Panc1 (cell line): ENCODE results near the gene ZBTB6. TPM values are rescaled to one million over a fixed set of nuclear protein-coding genes. Genes with fewer than 3 reads are reported as not detected.
"Not testable (repeated sequence)": the region's sequence is repeated elsewhere in the genome, so short reads cannot be mapped to it uniquely, and the experiment has no call there.

Experiments
- ATAC-seq: fragments of 200-7000 bp; cut with Tn5 transposase; 2 replicates; pipeline ENCODE4 v1.9.1; 2020; ENCODE audit warnings: mild to moderate bottlenecking, moderate library complexity
- BruUV-seq: library from RNA; stranded (reverse); fragments of 400-500 nt; replicated peaks from 2 replicates; lab custom pipeline; 2021; lab: Mats Ljungman, UMichigan
- CTCF ChIA-PET: fragments of 300-600 bp; sonication (Branson Sonifier 250); formaldehyde crosslinking; loops from one replicate; lab custom pipeline; 2022; ENCODE audit warnings: antibody characterized with exemption; lab: Charles Lee
- POLR2A ChIA-PET: fragments of 300-600 bp; sonication (Branson Sonifier 250); formaldehyde crosslinking; loops from one replicate; lab custom pipeline; 2022; ENCODE audit warnings: antibody characterized with exemption; lab: Charles Lee
- DNase-seq: peaks from one replicate; pipeline ENCODE4 v3.0.0-alpha.2; 2010; ENCODE audit warnings: low read depth, low spot score
- H3K27ac ChIP-seq: 2 replicates; pipeline ENCODE4 v1.5.1; 2011; ENCODE audit warnings: mild to moderate bottlenecking, low read length, inconsistent platforms
- H3K27me3 ChIP-seq: fragments of 200-500 bp; sonication (Bioruptor generic); 2 replicates; pipeline ENCODE4 v1.6.0; 2014; ENCODE audit warnings: low read length, inconsistent platforms; ENCODE audit not compliant: control insufficient read depth, insufficient read depth
- H3K36me3 ChIP-seq: fragments of 200-500 bp; sonication (Bioruptor generic); 2 replicates; pipeline ENCODE4 v1.5.1; 2014; ENCODE audit warnings: inconsistent platforms, mild to moderate bottlenecking, low read length, moderate library complexity; ENCODE audit not compliant: control insufficient read depth, insufficient read depth
- H3K4me1 ChIP-seq: 2 replicates; pipeline ENCODE4 v1.5.1; 2011; ENCODE audit warnings: inconsistent platforms, mild to moderate bottlenecking, low read length, moderate library complexity; ENCODE audit not compliant: control insufficient read depth, insufficient read depth
- H3K4me3 ChIP-seq, 2 experiments: 2 replicates each; pipeline ENCODE4 v1.5.1; 2011 to 2012; ENCODE audit warnings: low read depth in 2 of 2, low read length in 2 of 2, mild to moderate bottlenecking in 2 of 2, inconsistent platforms in 1 of 2, moderate library complexity in 1 of 2
- H3K9me3 ChIP-seq: fragments of 200-500 bp; sonication (Bioruptor generic); 2 replicates; pipeline ENCODE4 v1.5.1; 2014; ENCODE audit warnings: low read depth, mild to moderate bottlenecking, inconsistent platforms, low read length, moderate library complexity; ENCODE audit not compliant: control insufficient read depth, insufficient read depth
- POLR2AphosphoS5 ChIP-seq: IDR thresholded peaks from 2 replicates; pipeline ENCODE4 v1.6.1; 2012; ENCODE audit warnings: mild to moderate bottlenecking, low read depth, low read length, moderate library complexity
- SIN3A ChIP-seq: IDR thresholded peaks from 2 replicates; pipeline ENCODE4 v1.6.1; 2012; ENCODE audit warnings: low read depth, mild to moderate bottlenecking, low read length, moderate library complexity, borderline replicate concordance; ENCODE audit not compliant: insufficient read depth
- TCF7L2 ChIP-seq: IDR thresholded peaks from 2 replicates; pipeline ENCODE4 v1.6.1; 2011; ENCODE audit warnings: mild to moderate bottlenecking, low read depth, low read length, inconsistent platforms
- in situ Hi-C: cut with HindIII; loops from 2 replicates; pipeline ENCODE4 v1.10.0; 2016; ENCODE audit warnings: low sequenced_read_pairs, low pct_unique_long_range_greater_than_20kb
- intact Hi-C: fragments of 100-400 bp; cut with micrococcal nuclease; formaldehyde crosslinking; loops from one replicate; pipeline ENCODE4 v1.10.0; 2022; ENCODE audit not compliant: unreplicated experiment
- total RNA-seq: library from RNA; stranded (reverse); gene quantifications from one replicate; pipeline ENCODE4 v1.2.1, GENCODE V29; 2021; ENCODE audit not compliant: unreplicated experiment
- TF ChIP-seq, protein P1 (sequence below): fragments of 450-650 bp; IDR thresholded peaks from 2 replicates; pipeline ENCODE4 v1.5.1; 2017; ENCODE audit warnings: mild to moderate bottlenecking
- TF ChIP-seq, protein P2 (sequence below), 2 experiments: IDR thresholded peaks; 2 replicates each; pipeline ENCODE4 v1.6.1; 2011 to 2012; ENCODE audit warnings: low read depth in 2 of 2, control low read depth in 1 of 2, low read length in 1 of 2, mild to moderate bottlenecking in 1 of 2, moderate library complexity in 1 of 2; ENCODE audit not compliant: insufficient read depth in 1 of 2

ZBTB6 gene
- total RNA-seq, 1 experiment from 2014 or later, result 5.9 TPM

- no peak for ATAC-seq
- no TSS peak for BruUV-seq
- in situ Hi-C loops, result no loop called here
Observed at GRCh38 chr9:122912671-122912963, 506 bp downstream of the ZBTB6 start.

GRCh38 chr9:122906122-122906521, 7.0 kb downstream of the ZBTB6 start:
- in situ Hi-C loops, H3K9me3 ChIP-seq, ATAC-seq, BruUV-seq, DNase-seq, POLR2A ChIA-PET, CTCF ChIA-PET, H3K27me3 ChIP-seq, H3K36me3 ChIP-seq, intact Hi-C loops, H3K4me3 ChIP-seq, H3K4me1 ChIP-seq: not testable (repeated sequence)
- H3K27ac ChIP-seq, result peak overlapping the region; percentile 80; the same call in 1 of the 2 replicates

More at GRCh38 chr9:122912671-122912963, 506 bp downstream of the ZBTB6 start:
- Histone ChIP-seq H3K4me1 (no peaks in the 10 kb centered on the region; the same call in 1 of the 2 replicates), H3K4me3 (peak overlapping the region; percentile 95 to 97), H3K27me3 (no peaks in the 10 kb centered on the region), H3K36me3 (peaks cover 10% of the 10 kb centered on the region), H3K9me3 (no peaks in the 10 kb centered on the region), H3K27ac (peak overlapping the region; percentile 96)
- TF ChIP-seq, protein P1, sequence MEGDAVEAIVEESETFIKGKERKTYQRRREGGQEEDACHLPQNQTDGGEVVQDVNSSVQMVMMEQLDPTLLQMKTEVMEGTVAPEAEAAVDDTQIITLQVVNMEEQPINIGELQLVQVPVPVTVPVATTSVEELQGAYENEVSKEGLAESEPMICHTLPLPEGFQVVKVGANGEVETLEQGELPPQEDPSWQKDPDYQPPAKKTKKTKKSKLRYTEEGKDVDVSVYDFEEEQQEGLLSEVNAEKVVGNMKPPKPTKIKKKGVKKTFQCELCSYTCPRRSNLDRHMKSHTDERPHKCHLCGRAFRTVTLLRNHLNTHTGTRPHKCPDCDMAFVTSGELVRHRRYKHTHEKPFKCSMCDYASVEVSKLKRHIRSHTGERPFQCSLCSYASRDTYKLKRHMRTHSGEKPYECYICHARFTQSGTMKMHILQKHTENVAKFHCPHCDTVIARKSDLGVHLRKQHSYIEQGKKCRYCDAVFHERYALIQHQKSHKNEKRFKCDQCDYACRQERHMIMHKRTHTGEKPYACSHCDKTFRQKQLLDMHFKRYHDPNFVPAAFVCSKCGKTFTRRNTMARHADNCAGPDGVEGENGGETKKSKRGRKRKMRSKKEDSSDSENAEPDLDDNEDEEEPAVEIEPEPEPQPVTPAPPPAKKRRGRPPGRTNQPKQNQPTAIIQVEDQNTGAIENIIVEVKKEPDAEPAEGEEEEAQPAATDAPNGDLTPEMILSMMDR, result no peak
- TF ChIP-seq SIN3A (no peak), TCF7L2 (no peak), POLR2AphosphoS5 (no peak)
- TF ChIP-seq, protein P2, sequence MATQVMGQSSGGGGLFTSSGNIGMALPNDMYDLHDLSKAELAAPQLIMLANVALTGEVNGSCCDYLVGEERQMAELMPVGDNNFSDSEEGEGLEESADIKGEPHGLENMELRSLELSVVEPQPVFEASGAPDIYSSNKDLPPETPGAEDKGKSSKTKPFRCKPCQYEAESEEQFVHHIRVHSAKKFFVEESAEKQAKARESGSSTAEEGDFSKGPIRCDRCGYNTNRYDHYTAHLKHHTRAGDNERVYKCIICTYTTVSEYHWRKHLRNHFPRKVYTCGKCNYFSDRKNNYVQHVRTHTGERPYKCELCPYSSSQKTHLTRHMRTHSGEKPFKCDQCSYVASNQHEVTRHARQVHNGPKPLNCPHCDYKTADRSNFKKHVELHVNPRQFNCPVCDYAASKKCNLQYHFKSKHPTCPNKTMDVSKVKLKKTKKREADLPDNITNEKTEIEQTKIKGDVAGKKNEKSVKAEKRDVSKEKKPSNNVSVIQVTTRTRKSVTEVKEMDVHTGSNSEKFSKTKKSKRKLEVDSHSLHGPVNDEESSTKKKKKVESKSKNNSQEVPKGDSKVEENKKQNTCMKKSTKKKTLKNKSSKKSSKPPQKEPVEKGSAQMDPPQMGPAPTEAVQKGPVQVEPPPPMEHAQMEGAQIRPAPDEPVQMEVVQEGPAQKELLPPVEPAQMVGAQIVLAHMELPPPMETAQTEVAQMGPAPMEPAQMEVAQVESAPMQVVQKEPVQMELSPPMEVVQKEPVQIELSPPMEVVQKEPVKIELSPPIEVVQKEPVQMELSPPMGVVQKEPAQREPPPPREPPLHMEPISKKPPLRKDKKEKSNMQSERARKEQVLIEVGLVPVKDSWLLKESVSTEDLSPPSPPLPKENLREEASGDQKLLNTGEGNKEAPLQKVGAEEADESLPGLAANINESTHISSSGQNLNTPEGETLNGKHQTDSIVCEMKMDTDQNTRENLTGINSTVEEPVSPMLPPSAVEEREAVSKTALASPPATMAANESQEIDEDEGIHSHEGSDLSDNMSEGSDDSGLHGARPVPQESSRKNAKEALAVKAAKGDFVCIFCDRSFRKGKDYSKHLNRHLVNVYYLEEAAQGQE (IDR thresholded peaks at IDR 0.05; ENCODE audit: insufficient read depth in 1 of 2, low read depth in 2 of 2, low read length in 1 of 2), result no peak
- intact Hi-C loops, result no loop called here
- ChIA-PET CTCF (no interaction called here), POLR2A (interaction anchor here (0.7 kb wide), 1 partner anchor 13 kb away, joined by 7 read pairs; no protein-coding TSS in a partner anchor)
- DNase-seq, result no peak

- Histone ChIP-seq H3K27me3 (no peaks in the 10 kb centered on the region), H3K4me3 (peak within 1 kb of the TSS; percentile 89 to 91), H3K4me1 (no peaks in the 10 kb centered on the region; the same call in 1 of the 2 replicates), H3K36me3 (peaks cover 5% of the 10 kb centered on the region), H3K27ac (peak within 1 kb of the TSS; percentile 94), H3K9me3 (no peaks in the 10 kb centered on the region)
- in situ Hi-C loops, result no loop called here
- peak; percentile 95 for ATAC-seq
- CTCF ChIA-PET, result no interaction called here
- TF ChIP-seq, protein P2 (IDR thresholded peaks at IDR 0.05; ENCODE audit: insufficient read depth in 1 of 2, low read depth in 2 of 2, low read length in 1 of 2), result 0 out of 4 replicates have a peak, but pooled peaks of 1 of the 2 experiments have one; percentile 7
- TF ChIP-seq SIN3A, result peak; percentile 79; the same call in 1 of the 2 replicates
- TF ChIP-seq POLR2AphosphoS5, result peak; percentile 84
- TF ChIP-seq, protein P1, result no peak
- peak; percentile 49; the same call in 1 of the 2 replicates for TF ChIP-seq TCF7L2
- intact Hi-C loops, result no loop called here
- BruUV-seq, result no TSS peak
- peak; percentile 98 for DNase-seq
- POLR2A ChIA-PET, result interaction anchor here (0.5 kb wide), 1 partner anchor 12 kb away, joined by 4 read pairs; no protein-coding TSS in a partner anchor
Observed at GRCh38 chr9:122904823-122905710, 8.1 kb downstream of the ZBTB6 start, which contains the start of gene RC3H2. RC3H2 (minus strand) TSS chr9:122905359; CDS start chr9:122897509, 7,850 bp downstream.
